ENCODE data around the gene SLCO3A1.

DNA sequence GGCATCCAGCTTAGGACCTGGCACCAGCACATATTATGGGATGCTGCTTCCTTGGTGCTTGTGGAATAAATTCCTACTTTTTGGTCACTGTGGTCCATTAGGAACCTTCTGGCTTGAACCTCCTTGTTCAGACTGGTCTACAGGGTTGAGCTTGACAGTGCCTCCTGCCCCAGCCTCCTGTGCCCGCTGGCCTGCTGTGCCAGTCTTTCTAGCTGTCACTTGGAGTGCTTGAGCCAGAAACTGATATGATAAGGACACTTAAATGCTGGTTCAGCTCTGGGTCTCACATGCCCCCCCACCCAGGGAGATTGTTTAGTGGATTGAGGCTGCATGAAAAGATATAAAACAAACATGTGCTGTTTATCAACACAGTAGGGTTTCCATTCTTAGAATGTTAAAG lies 147.8 kb downstream of the SLCO3A1 start:
- TF ChIP-seq, protein P1, sequence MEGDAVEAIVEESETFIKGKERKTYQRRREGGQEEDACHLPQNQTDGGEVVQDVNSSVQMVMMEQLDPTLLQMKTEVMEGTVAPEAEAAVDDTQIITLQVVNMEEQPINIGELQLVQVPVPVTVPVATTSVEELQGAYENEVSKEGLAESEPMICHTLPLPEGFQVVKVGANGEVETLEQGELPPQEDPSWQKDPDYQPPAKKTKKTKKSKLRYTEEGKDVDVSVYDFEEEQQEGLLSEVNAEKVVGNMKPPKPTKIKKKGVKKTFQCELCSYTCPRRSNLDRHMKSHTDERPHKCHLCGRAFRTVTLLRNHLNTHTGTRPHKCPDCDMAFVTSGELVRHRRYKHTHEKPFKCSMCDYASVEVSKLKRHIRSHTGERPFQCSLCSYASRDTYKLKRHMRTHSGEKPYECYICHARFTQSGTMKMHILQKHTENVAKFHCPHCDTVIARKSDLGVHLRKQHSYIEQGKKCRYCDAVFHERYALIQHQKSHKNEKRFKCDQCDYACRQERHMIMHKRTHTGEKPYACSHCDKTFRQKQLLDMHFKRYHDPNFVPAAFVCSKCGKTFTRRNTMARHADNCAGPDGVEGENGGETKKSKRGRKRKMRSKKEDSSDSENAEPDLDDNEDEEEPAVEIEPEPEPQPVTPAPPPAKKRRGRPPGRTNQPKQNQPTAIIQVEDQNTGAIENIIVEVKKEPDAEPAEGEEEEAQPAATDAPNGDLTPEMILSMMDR (IDR thresholded peaks at IDR 0.05; ENCODE audit: insufficient read depth, low read length), result no peak
- no peak for TF ChIP-seq POLR2AphosphoS5 (IDR thresholded peaks at IDR 0.05; ENCODE audit: low read depth)

Data from HL-60 (cell line).